HEK293 (cell line): ENCODE data around the gene TTC31.
A peak's percentile ranks its signal among the peaks of the same experiment; 100 is the strongest.

Experiments used
- GLIS1 ChIP-seq: fragments of 450-650 bp; formaldehyde crosslinking; IDR thresholded peaks from 2 replicates; pipeline ENCODE4 v1.5.1; 2016; ENCODE audit warnings: missing biosample characterization, missing genetic modification characterization
- HOXD13 ChIP-seq: sonication (generic); formaldehyde crosslinking; IDR thresholded peaks from 2 replicates; pipeline ENCODE4 v1.8.0; 2022; ENCODE audit warnings: missing genetic modification reagents, borderline replicate concordance
- RBAK ChIP-seq: fragments of 450-650 bp; formaldehyde crosslinking; IDR thresholded peaks from 2 replicates; pipeline ENCODE4 v1.5.1; 2016; ENCODE audit warnings: missing biosample characterization, missing genetic modification characterization
- SCRT2 ChIP-seq: fragments of 450-650 bp; formaldehyde crosslinking; IDR thresholded peaks from 2 replicates; pipeline ENCODE4 v1.5.1; 2016; ENCODE audit warnings: missing biosample characterization, missing genetic modification characterization
- ZBTB17 ChIP-seq: fragments of 450-650 bp; formaldehyde crosslinking; IDR thresholded peaks from 2 replicates; pipeline ENCODE4 v1.5.1; 2016; ENCODE audit warnings: missing biosample characterization, missing genetic modification characterization
- ZNF157 ChIP-seq: fragments of 450-650 bp; formaldehyde crosslinking; IDR thresholded peaks from 2 replicates; pipeline ENCODE4 v1.5.1; 2016; ENCODE audit warnings: missing biosample characterization, missing genetic modification characterization
- ZNF16 ChIP-seq: fragments of 450-650 bp; formaldehyde crosslinking; IDR thresholded peaks from 2 replicates; pipeline ENCODE4 v1.5.1; 2016; ENCODE audit warnings: low read depth, missing biosample characterization, missing genetic modification characterization
- ZNF174 ChIP-seq: fragments of 450-650 bp; formaldehyde crosslinking; IDR thresholded peaks from 2 replicates; pipeline ENCODE4 v1.5.0; 2017; ENCODE audit warnings: missing biosample characterization, mild to moderate bottlenecking, missing genetic modification characterization
- ZNF23 ChIP-seq: fragments of 450-650 bp; formaldehyde crosslinking; IDR thresholded peaks from 2 replicates; pipeline ENCODE4 v1.5.1; 2016; ENCODE audit warnings: missing biosample characterization, missing genetic modification characterization, borderline replicate concordance
- ZNF311 ChIP-seq: fragments of 450-650 bp; formaldehyde crosslinking; IDR thresholded peaks from 2 replicates; pipeline ENCODE4 v1.5.1; 2017; ENCODE audit warnings: missing biosample characterization, missing genetic modification characterization, borderline replicate concordance
- ZNF394 ChIP-seq: fragments of 450-650 bp; formaldehyde crosslinking; IDR thresholded peaks from 2 replicates; pipeline ENCODE4 v1.5.1; 2016; ENCODE audit warnings: missing biosample characterization, missing genetic modification characterization, mild to moderate bottlenecking, moderate library complexity, borderline replicate concordance
- ZNF404 ChIP-seq: fragments of 450-650 bp; formaldehyde crosslinking; IDR thresholded peaks from 2 replicates; pipeline ENCODE4 v1.5.1; 2017; ENCODE audit warnings: missing biosample characterization, missing genetic modification characterization
- ZNF433 ChIP-seq: fragments of 450-650 bp; formaldehyde crosslinking; IDR thresholded peaks from 2 replicates; pipeline ENCODE4 v1.5.1; 2016; ENCODE audit warnings: missing biosample characterization, missing genetic modification characterization, low read depth
- ZNF488 ChIP-seq: fragments of 450-650 bp; formaldehyde crosslinking; IDR thresholded peaks from 2 replicates; pipeline ENCODE4 v1.5.1; 2016; ENCODE audit warnings: missing biosample characterization, missing genetic modification characterization
- ZNF510 ChIP-seq: fragments of 450-650 bp; formaldehyde crosslinking; IDR thresholded peaks from 2 replicates; pipeline ENCODE4 v1.5.1; 2018; ENCODE audit warnings: mild to moderate bottlenecking, missing genetic modification characterization, missing biosample characterization; ENCODE audit not compliant: insufficient replicate concordance
- ZNF518A ChIP-seq: fragments of 450-650 bp; formaldehyde crosslinking; conservative IDR thresholded peaks from 2 replicates; pipeline ENCODE4 v1.5.1; 2016; ENCODE audit warnings: low read depth, missing biosample characterization, missing genetic modification characterization
- ZNF521 ChIP-seq: fragments of 450-650 bp; formaldehyde crosslinking; IDR thresholded peaks from 2 replicates; pipeline ENCODE4 v1.5.1; 2017; ENCODE audit warnings: missing biosample characterization, mild to moderate bottlenecking, missing genetic modification characterization
- ZNF560 ChIP-seq: fragments of 450-650 bp; formaldehyde crosslinking; IDR thresholded peaks from 2 replicates; pipeline ENCODE4 v1.5.1; 2017; ENCODE audit warnings: missing biosample characterization, missing genetic modification characterization, borderline replicate concordance
- ZNF660 ChIP-seq: fragments of 450-650 bp; IDR thresholded peaks from 2 replicates; pipeline ENCODE4 v1.5.1; 2018; ENCODE audit warnings: missing biosample characterization, mild to moderate bottlenecking, missing genetic modification characterization
- ZNF76 ChIP-seq: fragments of 450-650 bp; formaldehyde crosslinking; IDR thresholded peaks from 2 replicates; pipeline ENCODE4; 2016; ENCODE audit warnings: low read depth, missing biosample characterization, missing genetic modification characterization, borderline replicate concordance
- ZNF776 ChIP-seq: fragments of 450-650 bp; formaldehyde crosslinking; IDR thresholded peaks from 2 replicates; pipeline ENCODE4 v1.5.0; 2017; ENCODE audit warnings: missing biosample characterization, missing genetic modification characterization, borderline replicate concordance
- ZNF837 ChIP-seq: fragments of 450-650 bp; formaldehyde crosslinking; IDR thresholded peaks from 2 replicates; pipeline ENCODE4 v1.5.1; 2016; ENCODE audit warnings: missing biosample characterization, missing genetic modification characterization
- ZSCAN16 ChIP-seq: fragments of 450-650 bp; formaldehyde crosslinking; IDR thresholded peaks from 2 replicates; pipeline ENCODE4 v1.5.1; 2016; ENCODE audit warnings: missing biosample characterization, missing genetic modification characterization
- ZSCAN5A ChIP-seq: fragments of 450-650 bp; formaldehyde crosslinking; IDR thresholded peaks from 2 replicates; pipeline ENCODE4 v1.5.1; 2016; ENCODE audit warnings: missing biosample characterization, missing genetic modification characterization
- ZXDB ChIP-seq: fragments of 450-650 bp; formaldehyde crosslinking; IDR thresholded peaks from 2 replicates; pipeline ENCODE4 v1.5.1; 2016; ENCODE audit warnings: missing biosample characterization, missing genetic modification characterization
- TF ChIP-seq, protein P1 (sequence below): fragments of 450-650 bp; formaldehyde crosslinking; IDR thresholded peaks from 2 replicates; pipeline ENCODE4 v1.5.1; 2016; ENCODE audit warnings: missing biosample characterization, missing genetic modification characterization
- TF ChIP-seq, protein P2 (sequence below): IDR thresholded peaks from 2 replicates; pipeline ENCODE4 v1.6.1; 2011; ENCODE audit warnings: mild to moderate bottlenecking, low read depth, low read length, borderline replicate concordance
- TF ChIP-seq, protein P3 (sequence below): fragments of 450-650 bp; formaldehyde crosslinking; IDR thresholded peaks from 2 replicates; pipeline ENCODE4 v1.5.1; 2016; ENCODE audit warnings: missing biosample characterization, missing genetic modification characterization

Gene TTC31

DNA sequence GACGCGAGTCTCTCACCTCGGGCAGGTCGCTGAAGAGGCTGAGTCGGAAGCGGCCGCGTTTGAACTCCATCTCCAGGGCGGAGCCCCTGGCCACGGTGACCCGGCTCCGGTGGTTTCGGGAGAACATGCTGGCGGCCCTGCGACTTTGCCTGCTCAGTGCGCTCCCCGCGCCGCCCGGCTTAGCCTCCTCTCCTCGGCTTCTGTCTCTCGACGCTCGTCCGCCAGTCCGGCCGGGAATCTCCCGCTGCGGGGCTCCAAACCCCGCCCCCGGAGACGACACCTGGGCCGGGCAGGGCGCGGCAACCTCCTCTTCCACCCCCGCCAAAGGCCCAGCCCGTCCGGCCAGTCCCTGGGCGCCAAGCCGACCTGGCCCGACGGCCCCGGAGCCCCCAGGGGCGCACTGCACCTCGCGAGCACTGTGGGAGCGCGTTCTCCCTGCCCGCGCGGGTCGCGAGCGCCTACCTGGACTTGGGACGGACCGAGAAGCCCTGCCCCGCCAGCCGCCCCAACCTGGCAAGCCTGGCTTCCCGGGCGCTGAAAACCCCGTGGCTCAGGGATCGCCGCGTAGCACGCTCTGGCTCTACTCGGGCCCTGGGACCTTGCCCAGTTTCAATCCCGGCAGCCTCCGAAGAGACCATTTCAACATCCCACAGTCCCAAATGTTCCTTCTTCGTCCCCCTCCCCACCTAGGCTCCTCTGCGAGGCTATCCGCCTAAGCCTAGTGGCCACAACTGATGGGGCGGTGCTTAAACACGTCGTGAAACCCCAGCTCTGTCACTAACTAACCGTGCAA is 41.0 kb upstream of the TTC31 start, which contains the start of gene RTKN (continued):
- no peak for TF ChIP-seq ZNF510
- TF ChIP-seq ZNF23 (tag by site-specific recombination), result no peak
- TF ChIP-seq ZNF433, result no peak
- peak; percentile 84 for TF ChIP-seq ZXDB (tag by site-specific recombination)
- no peak for TF ChIP-seq ZNF174 (tag by site-specific recombination)
- peak; percentile 93 for TF ChIP-seq ZNF76 (tag by site-specific recombination)
- TF ChIP-seq, protein P1, sequence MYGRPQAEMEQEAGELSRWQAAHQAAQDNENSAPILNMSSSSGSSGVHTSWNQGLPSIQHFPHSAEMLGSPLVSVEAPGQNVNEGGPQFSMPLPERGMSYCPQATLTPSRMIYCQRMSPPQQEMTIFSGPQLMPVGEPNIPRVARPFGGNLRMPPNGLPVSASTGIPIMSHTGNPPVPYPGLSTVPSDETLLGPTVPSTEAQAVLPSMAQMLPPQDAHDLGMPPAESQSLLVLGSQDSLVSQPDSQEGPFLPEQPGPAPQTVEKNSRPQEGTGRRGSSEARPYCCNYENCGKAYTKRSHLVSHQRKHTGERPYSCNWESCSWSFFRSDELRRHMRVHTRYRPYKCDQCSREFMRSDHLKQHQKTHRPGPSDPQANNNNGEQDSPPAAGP (tag by site-specific recombination), result peak; percentile 9; the same call in 1 of the 2 replicates
- TF ChIP-seq, protein P2, sequence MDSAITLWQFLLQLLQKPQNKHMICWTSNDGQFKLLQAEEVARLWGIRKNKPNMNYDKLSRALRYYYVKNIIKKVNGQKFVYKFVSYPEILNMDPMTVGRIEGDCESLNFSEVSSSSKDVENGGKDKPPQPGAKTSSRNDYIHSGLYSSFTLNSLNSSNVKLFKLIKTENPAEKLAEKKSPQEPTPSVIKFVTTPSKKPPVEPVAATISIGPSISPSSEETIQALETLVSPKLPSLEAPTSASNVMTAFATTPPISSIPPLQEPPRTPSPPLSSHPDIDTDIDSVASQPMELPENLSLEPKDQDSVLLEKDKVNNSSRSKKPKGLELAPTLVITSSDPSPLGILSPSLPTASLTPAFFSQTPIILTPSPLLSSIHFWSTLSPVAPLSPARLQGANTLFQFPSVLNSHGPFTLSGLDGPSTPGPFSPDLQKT, result no peak
- no peak for TF ChIP-seq ZNF16 (tag by site-specific recombination)
- no peak for TF ChIP-seq ZNF521 (tag by site-specific recombination)
- TF ChIP-seq, protein P3, sequence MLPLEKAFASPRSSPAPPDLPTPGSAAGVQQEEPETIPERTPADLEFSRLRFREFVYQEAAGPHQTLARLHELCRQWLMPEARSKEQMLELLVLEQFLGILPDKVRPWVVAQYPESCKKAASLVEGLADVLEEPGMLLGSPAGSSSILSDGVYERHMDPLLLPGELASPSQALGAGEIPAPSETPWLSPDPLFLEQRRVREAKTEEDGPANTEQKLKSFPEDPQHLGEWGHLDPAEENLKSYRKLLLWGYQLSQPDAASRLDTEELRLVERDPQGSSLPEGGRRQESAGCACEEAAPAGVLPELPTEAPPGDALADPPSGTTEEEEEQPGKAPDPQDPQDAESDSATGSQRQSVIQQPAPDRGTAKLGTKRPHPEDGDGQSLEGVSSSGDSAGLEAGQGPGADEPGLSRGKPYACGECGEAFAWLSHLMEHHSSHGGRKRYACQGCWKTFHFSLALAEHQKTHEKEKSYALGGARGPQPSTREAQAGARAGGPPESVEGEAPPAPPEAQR (tag by site-specific recombination), result no peak
- TF ChIP-seq ZNF837 (tag by site-specific recombination), result no peak
- no peak for TF ChIP-seq ZSCAN16 (tag by site-specific recombination)
- TF ChIP-seq ZNF518A (tag by site-specific recombination), result no peak
- no peak for TF ChIP-seq HOXD13 (CRISPR knock-in tag)
- TF ChIP-seq RBAK, result no peak
- peak; percentile 16; the same call in 1 of the 2 replicates for TF ChIP-seq ZNF394 (tag by site-specific recombination)
- TF ChIP-seq ZNF776 (tag by site-specific recombination), result no peak
- no peak for TF ChIP-seq ZSCAN5A (tag by site-specific recombination)
- peak; percentile 97 for TF ChIP-seq ZBTB17 (tag by site-specific recombination)
- no peak for TF ChIP-seq ZNF311 (tag by site-specific recombination)
- no peak for TF ChIP-seq ZNF404 (tag by site-specific recombination)
- TF ChIP-seq ZNF157 (tag by site-specific recombination), result no peak
- no peak for TF ChIP-seq ZNF488 (tag by site-specific recombination)
- TF ChIP-seq ZNF560 (tag by site-specific recombination), result no peak
- no peak for TF ChIP-seq ZNF660
- peak; percentile 63; the same call in 1 of the 2 replicates for TF ChIP-seq GLIS1
- TF ChIP-seq SCRT2 (tag by site-specific recombination), result no peak
